Inferior parietal cortex (tissue), 1 donor: ENCODE data around the gene C19orf67.

Experiments
- DNase-seq: peaks from one replicate; pipeline ENCODE4 v3.0.0-alpha.2; 2016; ENCODE audit errors: extremely low spot score

Gene C19orf67

DNA sequence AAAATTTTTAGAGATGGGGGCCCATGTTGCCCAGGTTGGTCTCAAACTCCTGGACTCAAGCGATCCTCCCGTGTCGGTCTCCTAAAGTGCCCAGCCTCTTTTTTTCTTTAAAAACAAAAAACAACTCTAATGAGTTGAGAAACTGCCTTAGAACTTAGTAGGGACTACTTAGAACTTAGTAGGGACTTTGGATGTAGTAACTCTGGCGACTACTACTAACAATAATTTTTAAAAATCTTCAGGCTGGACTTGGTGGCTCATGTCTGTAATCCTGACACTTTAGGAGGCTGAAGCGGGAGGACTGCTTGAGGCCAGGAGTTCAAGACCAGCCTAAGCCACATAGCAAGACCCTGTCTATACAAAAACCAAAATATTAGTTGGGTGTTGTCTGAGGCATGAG, 515 bp upstream of the C19orf67 start:
- DNase-seq, result no peak

DNA sequence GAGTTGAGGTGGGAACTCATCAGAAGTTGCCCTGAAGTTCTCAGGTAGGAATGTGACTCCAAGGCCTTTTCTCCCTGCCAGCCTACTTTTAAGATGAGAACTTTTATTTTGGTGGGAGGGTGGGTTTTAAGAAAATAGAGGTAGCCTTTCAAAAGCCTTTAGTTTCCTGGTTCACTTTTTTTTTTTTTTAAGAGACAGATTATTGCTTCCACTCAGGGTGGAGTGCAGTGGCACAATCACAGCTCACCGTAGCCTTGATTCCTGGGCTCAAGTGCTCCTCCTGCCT, 3.0 kb downstream of the C19orf67 start:
- DNase-seq, result no peak

DNA sequence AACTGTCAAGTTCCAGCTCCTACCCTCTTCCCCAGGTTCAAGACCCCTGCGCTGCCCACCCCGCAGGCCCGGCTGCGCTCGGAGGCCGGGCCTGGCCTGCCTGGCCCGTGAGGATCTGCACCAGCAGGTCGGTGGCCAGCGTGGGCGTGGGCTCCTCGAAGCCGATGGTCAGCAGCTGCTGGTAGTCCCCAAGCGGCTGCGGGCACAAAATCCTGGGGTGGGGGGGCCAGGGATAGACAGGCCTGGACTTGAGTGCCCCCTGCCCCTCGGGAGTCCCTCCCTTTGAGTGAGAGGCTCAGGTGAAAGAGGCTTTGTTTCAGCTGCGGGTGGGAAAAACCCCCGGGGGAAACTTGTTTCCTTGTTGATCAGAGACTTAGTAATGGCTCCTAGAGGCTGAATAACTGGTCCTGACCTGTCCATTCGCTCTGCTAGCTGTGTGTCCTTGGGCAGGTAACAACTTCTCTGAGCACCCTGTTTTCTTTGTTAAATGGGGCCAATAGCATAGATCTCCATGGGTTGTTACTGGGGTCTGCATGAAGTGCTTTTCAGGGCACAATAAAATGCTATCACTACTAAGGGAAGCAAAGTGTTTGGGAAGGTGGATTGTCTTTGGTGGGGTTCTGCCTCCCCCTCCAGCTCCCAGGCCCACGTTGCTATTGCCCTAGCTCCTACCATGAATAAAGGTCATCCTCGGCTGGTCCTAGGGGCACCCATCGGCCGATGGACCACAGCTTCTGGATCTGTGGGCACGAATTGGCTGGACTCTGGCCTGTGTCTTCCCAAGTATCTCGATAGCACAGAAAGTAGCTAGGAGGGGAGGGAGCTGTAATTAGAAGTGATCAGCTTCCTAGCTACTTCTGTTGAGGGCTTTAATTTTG, 3.5 kb downstream of the C19orf67 start:
- DNase-seq, result no peak

DNA sequence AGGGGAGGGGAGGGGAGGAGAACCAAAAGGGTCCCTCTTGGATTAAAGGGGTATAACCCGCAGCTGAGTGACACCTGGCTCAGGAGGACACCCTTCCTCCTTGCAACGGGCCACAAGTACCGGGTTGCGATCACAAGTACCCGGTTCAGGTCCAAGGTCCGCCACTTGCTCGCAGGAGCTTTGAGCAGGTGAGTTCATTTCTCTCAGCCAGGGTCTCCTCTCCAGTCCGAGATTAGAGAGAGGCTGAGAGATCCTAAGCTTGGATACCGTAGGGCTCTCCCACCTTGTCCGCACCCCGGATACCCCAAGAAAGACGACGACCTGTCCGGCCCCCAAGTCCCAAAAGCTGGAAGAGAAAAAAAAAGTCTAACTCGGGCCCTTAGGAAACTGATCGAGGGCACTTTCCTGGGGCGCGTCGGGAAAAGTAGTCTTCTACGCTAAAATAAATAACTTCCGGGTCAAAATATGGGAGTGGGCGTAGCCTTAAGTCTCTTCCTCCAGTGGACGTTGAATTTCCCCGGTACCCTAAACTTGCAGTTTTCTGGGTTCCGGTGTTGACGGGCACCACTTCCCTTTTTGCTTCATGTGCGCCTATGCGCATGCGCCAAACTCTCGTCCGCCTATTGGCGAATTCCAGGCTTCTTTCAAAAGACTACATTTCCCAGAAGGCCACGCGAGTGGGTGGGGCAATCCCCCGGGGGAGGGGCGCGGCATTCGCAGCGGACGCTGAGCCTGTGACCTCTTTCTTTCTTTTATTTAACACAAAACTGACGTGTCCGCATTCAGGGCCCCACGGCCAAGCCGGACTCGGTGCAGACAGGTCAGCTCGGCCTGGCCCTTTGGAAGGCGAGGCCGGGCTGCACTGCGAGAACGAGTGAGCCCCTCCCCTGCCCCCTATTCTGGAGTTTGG, 4.4 kb downstream of the C19orf67 start:
- DNase-seq, result peak; percentile 100

DNA sequence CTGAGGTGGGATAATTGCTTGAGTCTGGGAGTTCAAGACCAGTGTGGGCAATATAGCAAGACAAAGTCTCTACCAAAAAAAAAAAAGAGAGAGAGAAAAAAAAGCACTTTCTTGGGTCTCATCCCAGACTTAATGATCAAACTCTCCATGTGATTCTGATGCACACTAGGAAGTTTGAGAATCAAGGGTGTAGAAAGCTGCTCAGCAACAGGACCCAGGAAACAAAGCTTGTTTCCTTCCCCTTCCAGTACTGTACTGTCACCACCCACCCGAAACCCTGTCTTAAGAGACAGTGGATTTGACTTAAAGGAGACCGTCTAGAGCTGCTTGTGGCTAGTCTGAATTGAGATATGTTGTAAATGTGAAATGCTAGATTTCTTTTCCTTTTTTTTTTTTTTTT, 7.2 kb downstream of the C19orf67 start:
- no peak for DNase-seq

DNA sequence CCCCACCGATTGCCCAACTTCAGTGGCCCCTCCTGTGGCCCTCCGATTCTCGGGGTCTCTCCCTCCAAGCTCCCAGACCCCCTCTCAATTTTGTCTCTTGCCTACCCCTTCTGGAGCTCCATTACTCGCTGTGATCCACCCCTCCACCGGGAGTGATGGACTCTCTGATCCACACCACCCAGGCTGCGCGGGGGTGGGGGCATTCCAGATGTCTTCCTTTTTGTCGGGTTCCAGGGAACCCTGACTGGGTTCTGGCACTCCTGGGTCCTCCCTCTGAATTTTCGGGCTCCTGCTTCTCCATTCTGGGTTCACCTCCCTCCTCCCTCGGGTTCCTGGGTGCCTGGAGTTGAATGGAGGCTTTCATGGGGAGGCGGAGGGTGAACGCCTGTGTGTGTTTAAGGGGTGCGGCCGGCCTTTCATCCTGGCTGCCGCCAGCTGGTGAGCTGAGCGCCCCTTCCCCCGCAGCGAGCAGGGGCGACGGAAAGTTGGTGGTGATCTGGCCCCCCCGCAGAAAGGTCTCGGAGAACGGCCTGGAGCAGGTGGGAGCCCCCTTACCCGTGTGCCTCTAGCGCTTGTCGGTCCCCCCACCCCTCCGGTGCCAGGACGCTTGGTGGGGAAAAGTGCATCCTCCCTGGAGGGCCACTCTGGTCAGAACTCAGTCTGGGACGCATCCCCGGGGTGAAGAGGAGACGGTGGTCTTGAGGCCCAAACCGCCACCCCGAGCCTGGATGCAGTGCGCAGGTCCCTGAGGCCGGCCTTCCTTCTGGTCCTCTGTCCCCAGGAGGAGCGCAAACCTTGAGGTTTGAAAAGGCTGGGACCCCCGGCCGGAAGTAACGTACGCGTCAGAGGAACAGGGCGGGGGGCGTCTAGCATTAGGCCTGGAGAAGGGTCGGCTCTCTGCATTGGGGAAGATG, 11.4 kb downstream of the C19orf67 start:
- peak; percentile 45 for DNase-seq

DNA sequence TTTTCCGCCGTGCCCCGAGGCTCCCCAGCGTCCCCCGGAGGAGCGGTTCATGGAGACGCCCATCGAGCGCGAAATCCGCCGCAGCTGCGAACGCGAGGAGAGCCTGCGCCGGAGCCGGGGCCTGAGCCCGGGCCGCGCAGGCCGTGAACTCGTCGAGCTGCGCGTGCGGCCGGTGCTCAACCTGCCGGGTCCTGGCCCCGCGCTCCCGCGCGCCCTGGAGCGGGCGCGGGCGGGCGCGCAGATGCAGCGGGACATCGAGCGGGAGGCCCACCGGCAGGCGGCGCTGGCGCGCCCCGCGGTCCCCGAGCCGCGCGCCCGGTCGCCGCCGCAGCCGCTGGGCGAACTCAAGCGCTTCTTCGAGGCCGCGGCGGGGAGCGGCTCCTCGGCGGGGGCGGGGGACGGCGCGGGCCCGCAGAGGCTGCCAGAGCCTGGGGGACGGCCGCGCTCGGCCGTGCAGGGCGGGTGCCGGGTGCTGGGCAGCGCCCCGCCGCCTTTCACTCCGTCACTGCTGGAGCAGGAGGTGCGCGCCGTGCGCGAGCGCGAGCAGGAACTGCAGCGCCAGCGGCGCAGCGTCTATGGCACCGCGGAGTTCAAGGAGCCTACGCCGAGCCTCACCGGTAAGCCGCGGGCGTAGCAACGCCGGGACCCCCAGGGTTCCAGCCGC, 12.2 kb downstream of the C19orf67 start:
- peak; percentile 50 for DNase-seq

DNA sequence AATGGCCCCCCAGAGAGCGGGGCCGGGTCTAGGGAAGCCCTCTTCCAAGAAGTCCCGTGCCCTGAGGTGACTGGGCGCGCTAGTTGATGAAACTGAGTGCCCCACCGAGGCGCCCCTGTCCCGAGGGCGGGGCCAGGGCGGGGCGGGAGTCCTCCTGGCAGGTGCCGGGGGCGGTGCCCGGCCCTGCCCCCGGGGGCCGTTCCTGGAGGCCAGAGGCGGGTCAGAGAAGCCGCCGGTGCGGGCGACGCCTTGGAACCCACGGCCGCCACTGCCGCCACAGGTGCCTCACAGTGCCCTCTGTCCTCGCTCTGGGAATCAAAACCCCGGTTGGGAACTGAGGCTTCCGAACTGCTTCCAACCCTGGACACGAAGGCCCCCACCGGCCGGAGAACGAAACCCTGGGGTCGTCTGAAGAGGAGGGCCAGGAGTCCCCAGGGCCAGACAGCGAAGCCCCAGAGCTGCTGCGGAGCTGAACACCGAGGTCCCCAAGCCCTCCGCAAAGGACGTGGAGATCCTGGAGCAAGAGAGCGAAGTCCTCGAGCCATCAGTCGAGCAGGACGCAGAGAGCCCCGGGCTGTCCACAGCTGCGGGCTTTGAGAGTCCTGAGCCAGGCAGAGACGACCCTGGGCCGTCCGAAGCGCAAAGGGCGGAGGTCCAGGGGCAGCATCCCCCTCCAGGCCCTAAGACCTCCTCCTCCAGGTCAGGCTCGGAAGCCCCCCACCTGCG, 12.9 kb downstream of the C19orf67 start, which contains the start of gene MISP3:
Gene MISP3 (plus strand): TSS at position 252 of the 726 bp plus-strand sequence. CDS start 524 bp downstream, outside the sequence.
- DNase-seq, result peak; percentile 25

DNA sequence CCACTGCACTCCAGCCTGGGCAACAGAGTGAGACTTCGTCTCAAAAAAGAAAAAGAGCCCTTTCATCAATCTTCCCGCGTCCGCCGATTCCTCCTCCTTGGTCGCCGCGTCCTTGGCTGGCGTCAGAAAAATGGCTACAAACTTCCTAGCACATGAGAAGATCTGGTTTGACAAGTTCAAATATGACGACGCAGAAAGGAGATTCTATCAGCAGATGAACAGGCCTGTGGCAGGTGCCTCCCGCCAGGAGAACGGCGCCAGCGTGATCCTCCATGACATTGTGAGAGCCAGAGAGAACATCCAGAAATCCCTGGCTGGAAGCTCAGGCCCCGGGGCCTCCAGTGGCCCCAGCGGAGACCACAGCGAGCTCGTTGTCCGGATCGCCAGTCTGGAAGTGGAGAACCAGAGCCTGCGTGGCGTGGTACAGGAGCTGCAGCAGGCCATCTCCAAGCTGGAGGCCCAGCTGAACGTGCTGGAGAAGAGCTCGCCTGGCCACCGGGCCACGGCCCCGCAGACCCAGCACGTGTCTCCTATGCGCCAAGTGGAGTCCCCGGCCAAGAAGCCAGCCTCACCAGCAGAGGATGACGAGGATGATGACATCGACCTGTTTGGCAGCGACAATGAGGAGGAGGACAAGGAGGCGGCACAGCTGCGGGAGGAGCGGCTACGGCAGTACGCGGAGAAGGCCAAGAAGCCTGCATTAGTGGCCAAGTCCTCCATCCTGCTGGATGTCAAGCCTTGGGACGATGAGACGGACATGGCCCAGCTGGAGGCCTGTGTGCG, 15.1 kb downstream of the C19orf67 start:
- DNase-seq, result no peak

DNA sequence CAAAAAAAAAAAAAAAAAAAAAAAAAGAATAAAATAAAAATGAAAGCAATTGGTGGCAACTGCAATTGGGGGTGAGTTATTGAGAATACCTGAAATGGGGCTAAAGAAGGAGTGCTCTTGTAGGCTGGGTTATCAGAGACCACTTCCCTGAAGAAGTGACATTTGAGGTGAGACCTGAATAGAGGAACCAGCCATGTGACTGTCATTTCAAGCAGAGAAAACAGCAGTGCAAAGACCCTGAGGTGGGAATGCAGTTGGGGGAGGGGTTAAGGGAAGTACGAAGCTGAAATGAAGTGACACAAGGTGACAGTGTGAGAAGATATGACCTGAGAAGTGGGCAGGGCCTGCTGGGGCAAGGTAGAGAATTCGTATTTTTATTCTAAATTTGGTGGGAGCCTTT, 19.4 kb downstream of the C19orf67 start:
- DNase-seq, result no peak

DNA sequence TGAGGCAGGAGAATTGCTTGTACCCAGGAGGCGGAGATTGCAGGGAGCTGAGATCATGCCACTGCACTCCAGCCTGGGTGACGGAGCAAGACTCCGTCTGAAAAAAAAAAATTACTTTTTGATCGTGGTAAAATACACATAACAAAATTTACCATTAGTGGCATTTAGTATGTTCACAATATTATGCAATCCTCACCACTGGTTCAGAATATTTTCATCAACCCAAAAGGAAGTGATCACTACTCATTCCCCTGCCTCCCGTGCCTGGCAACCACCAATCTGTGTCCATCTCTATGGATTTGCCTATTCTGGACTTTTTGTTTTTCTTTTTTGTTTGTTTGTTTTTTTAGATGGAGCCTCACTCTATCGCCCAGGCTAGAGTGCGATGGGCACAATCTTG, 22.5 kb downstream of the C19orf67 start:
- no peak for DNase-seq

DNA sequence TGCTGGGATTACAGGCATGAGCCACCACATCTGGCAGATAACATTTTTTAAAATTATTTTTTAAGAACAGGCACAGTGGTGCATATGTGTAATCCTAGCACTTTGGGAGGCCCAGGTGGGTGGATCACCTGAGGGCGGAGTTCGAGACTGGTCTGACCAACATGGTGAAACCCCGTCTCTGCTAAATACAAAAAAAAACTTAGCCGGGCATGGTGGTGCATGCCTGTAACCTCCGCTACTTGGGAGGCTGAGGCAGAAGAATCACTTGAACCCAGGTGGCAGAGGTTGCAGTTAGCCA, 23.1 kb downstream of the C19orf67 start:
- no peak for DNase-seq

DNA sequence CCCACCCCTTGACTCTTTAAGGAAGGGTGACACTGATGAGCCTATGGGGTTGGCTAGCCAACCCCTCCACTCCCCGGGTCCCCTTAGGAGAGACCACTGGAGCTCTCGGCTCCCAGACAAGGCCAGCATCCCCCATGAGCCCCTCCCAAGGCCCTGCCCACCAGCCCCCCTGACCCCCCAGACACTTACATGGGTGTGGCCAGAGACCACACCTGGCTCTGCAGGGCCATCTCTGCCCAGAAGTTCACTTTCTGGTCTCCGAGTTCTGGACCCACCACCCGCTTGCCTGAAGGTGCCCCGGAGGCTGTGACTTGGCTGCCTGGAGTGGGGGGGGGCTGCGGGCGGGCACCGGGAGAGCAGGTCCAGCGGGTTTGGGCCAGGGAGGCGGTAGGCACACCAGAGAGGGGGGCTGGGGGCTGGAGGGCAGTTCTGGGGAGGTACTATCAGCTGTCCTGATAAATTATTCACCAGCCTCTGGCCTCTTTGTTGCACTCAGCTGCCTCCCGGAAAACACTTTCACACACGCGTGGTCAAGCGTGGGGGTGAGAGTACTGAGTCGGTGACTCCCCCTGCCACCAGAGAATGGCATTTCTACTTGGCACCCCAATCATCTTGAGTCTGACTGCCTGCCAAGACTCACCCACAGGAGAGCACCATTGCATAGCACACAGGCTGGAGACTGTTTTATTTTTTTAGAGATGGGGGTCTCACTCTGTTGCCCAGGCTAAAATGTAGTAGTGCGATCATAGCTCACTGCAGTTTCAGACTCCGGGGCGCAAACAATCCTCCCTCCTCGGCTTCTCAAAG, 23.6 kb downstream of the C19orf67 start, which contains the start of gene PALM3:
Gene PALM3 (minus strand): TSS at position 326 of the 807 bp plus-strand sequence. CDS start 96 bp downstream, at position 230.
- no peak for DNase-seq

DNA sequence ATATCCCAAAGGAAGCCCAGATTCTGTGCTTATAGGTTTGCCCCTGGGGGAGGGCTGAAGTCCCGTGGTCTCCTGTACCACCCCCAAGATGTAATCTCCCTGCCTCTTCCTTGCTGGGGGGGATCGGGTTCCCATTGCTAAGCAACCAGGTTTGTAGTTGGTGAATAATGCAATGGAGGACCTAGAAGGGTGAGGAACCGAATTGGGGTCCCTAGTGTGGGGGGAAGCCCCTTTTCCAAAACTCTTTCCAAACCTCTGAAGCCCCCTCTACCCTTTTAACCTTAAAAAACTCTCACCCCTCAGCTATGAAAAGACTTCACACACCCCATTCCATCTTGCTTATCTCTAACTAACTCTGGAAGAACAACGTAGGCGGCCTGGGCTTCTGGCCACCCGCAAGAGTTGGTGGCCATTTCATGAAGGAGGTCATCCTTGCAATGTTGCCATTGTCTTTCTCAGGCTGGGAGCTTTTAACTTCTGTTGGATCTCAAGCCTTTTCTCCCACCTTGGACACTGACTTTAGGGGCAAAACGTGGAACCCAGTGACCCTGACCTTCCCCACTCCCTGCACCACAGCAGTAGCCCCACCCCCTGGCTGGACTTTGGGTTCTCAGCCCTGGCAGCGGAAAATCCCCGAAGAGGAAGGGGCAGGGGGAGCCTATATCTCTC, 24.4 kb downstream of the C19orf67 start:
- DNase-seq, result no peak

DNA sequence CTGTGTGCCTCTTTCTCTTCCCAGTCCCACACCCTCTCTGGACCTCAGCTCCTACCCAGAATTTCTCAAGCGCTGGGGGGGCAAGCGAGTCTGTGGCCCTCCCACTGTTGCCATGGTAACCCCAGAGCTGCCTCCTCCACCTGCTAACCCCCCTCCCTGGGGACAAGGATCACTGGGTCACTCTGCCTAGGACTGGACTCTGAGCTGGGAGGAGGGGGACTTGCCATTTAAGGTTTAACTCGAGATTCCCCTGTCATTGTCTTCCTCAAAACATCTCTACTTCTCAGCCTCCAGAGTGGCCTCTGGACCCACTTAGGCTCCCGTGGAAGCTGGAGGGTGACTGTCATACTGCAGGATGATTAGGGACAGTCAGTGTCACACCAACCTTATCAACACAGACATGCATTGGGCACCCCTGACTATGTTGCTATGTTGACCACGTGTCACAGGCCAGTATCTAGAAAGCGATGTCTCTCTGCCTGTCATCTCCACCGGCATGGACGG, 25.9 kb downstream of the C19orf67 start:
- no peak for DNase-seq

DNA sequence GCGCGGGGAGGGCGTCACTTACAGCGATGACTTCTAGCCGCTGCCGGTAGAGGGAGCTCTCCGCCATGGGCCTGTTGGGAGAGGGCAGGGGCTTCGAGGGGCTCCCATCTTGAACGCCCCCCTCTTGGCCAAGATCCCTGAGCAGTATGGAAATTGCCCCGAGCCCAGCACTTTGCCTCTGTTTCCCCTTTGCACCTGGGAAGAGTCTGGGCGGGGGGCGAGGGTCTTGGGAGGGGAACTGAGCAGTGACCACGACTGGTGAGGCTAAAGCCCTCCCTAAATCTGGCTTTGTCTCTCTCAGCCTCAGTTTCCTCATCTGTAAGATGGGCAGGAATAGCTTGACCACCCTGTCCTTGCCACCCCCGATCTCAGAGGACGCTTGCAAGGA, 26.5 kb downstream of the C19orf67 start:
- DNase-seq, result no peak

DNA sequence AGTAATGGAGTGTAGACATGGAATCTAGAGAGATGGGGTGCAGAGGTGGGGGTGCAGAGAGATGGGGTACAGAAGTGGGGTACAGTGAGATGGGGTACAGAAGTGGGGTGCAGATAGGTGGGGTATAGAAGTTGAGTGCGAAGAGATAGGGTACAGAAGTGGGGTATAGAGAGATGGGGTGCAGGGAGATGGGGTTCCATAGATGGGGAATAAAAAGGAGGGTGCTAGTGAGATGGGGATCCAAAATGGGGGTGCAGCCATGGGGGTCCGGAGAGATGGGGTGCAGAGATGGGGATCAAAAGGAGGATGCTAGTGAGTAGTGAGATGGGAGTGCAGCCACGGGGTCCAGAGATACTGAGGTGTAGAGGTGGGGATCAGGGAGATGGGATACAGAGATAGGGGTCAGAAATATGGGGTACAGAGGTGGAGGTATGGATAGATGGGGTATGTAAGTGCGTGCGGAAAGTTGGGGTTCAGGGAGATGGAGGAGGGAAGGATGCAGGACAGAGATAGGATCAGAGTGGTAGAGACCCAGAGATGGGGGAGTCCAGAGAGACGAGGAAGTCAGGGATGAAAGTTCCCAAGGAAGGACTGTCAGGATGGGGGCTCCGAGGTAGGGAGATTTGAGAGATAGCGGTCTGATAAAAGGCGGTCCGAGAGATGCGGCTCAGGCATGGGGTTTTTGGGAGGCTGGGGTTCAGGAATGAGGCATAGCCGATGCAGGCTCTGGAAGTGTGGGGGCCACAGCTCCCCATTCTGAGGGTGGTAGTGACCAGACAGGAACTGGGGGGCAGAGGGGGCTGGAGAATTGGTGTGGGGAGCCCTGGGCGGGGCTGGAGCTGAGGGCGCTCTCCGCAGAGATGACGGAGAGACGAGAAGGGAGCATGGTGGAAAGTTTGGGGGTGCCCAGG, 27.1 kb downstream of the C19orf67 start:
- DNase-seq, result no peak
